HepG2 (cell line): ENCODE data around the gene ABHD2. TPM values are rescaled to one million over a fixed set of nuclear protein-coding genes. Genes with fewer than 3 reads are reported as not detected.

Experiments used
- CREB1 ChIP-seq, 2 experiments: fragments of 450-650 bp in 1 of 2; IDR thresholded peaks; 2 replicates each; pipeline ENCODE4 v1.6.1; 2016 to 2017; ENCODE audit warnings: control low read depth in 1 of 2, mild to moderate bottlenecking in 1 of 2, missing compliant biosample characterization in 1 of 2, missing genetic modification characterization in 1 of 2
- HCFC1 ChIP-seq: fragments of 150-350 bp; IDR thresholded peaks from 2 replicates; pipeline ENCODE4 v1.6.1; 2014; ENCODE audit warnings: low read depth, low read length
- HIC2 ChIP-seq: sonication (generic); formaldehyde crosslinking; IDR thresholded peaks from 2 replicates; pipeline ENCODE4 v1.9.0; 2022; ENCODE audit warnings: low read depth, missing genetic modification reagents
- MXD3 ChIP-seq: IDR thresholded peaks from 2 replicates; pipeline ENCODE4 v1.6.1; 2016; ENCODE audit warnings: mild to moderate bottlenecking, missing biosample characterization, missing genetic modification reagents
- RCOR2 ChIP-seq: IDR thresholded peaks from 2 replicates; pipeline ENCODE4 v1.6.1; 2016; ENCODE audit warnings: missing biosample characterization, missing genetic modification reagents
- ZBTB14 ChIP-seq: sonication (generic); formaldehyde crosslinking; IDR thresholded peaks from 2 replicates; pipeline ENCODE4 v1.4.0; 2020; ENCODE audit warnings: missing genetic modification reagents
- ZBTB21 ChIP-seq: sonication (generic); formaldehyde crosslinking; IDR thresholded peaks from 2 replicates; pipeline ENCODE4 v1.4.0; 2020; ENCODE audit warnings: missing genetic modification reagents
- ZBTB4 ChIP-seq: sonication (generic); formaldehyde crosslinking; IDR thresholded peaks from 2 replicates; pipeline ENCODE4 v1.4.0; 2020; ENCODE audit warnings: missing genetic modification reagents, mild to moderate bottlenecking, borderline replicate concordance
- ZNF275 ChIP-seq: sonication (generic); formaldehyde crosslinking; IDR thresholded peaks from 2 replicates; pipeline ENCODE4 v1.8.0; 2022; ENCODE audit warnings: missing genetic modification reagents, mild to moderate bottlenecking, inconsistent platforms, borderline replicate concordance
- ZNF510 ChIP-seq: sonication (generic); formaldehyde crosslinking; IDR thresholded peaks from 2 replicates; pipeline ENCODE4 v1.4.0; 2020; ENCODE audit warnings: low read depth, mild to moderate bottlenecking, missing genetic modification reagents
- ZNF598 ChIP-seq: sonication (generic); formaldehyde crosslinking; IDR thresholded peaks from 2 replicates; pipeline ENCODE4 v1.5.1; 2020; ENCODE audit warnings: mild to moderate bottlenecking, missing genetic modification reagents, borderline replicate concordance
- ZNF766 ChIP-seq: sonication (generic); formaldehyde crosslinking; IDR thresholded peaks from 2 replicates; pipeline ENCODE4 v1.5.0; 2020; ENCODE audit warnings: missing genetic modification reagents, borderline replicate concordance
- ZSCAN30 ChIP-seq: sonication (generic); formaldehyde crosslinking; IDR thresholded peaks from 2 replicates; pipeline ENCODE4 v1.5.0; 2020; ENCODE audit warnings: mild to moderate bottlenecking, missing genetic modification reagents
- ZSCAN9 ChIP-seq: IDR thresholded peaks from 2 replicates; pipeline ENCODE4 v1.6.1; 2016; ENCODE audit warnings: borderline replicate concordance
- polyA plus RNA-seq, 8 experiments: library from polyadenylated mRNA; depleted of rRNA in 3 of 8; stranded (reverse) in 7 of 8; unstranded in 1 of 8; fragments of >200 nt; fragmentation: Illumina TruSeq in 4 of 8; extraction: Trizol in 4 of 8; gene quantifications; 2 replicates each; pipeline versions ENCODE4 v1.2.1 to v1.2.3, GENCODE V29; 2011 to 2016; ENCODE audit warnings: low read depth in 4 of 8, missing spikeins in 1 of 8, mixed read lengths in 1 of 8; ENCODE audit not compliant: insufficient read depth in 1 of 8
- total RNA-seq, 5 experiments: library from RNA; depleted of rRNA; stranded (reverse); fragments of >200 nt; fragmentation: Illumina TruSeq; extraction: Trizol; gene quantifications; 2 replicates each; pipeline ENCODE4 v1.2.3, GENCODE V29; 2016; ENCODE audit warnings: low read depth in 1 of 5

Gene ABHD2
- total and polyA plus RNA-seq, 2 of the 13 experiments (the other 11 are each of a cell fraction or from before 2014, with no cell fraction given), result 14.8 to 22.4 TPM

GRCh38 chr15:89243691-89244573, 155.7 kb downstream of the ABHD2 start, which contains the start of gene FANCI (continued):
- TF ChIP-seq ZNF766 (CRISPR knock-in tag) (0 out of 2 replicates have a peak, but pooled peaks have one; percentile 68), HCFC1 (0 out of 2 replicates have a peak, but pooled peaks have one; percentile 24), ZBTB14 (CRISPR knock-in tag) (peak; percentile 82), CREB1 (IDR thresholded peaks at IDR 0.05) (peak; percentile 32; the same call in 1 of the 2 replicates), CREB1 (CRISPR knock-in tag; IDR thresholded peaks at IDR 0.05) (peak; percentile 73), ZSCAN30 (no peak; the same call in 1 of the 2 replicates), HIC2 (CRISPR knock-in tag) (peak; percentile 74; the same call in 1 of the 2 replicates), ZNF510 (CRISPR knock-in tag) (no peak), ZNF275 (CRISPR knock-in tag) (no peak), ZBTB4 (no peak; the same call in 1 of the 2 replicates), ZSCAN9 (CRISPR knock-in tag) (peak; percentile 13; the same call in 1 of the 2 replicates), MXD3 (peak; percentile 77), ZNF598 (no peak), RCOR2 (CRISPR knock-in tag) (no peak), ZBTB21 (CRISPR knock-in tag) (no peak)
